K562 (cell line): Measurements from ENCODE around the gene BSN. TPM values are rescaled to one million over a fixed set of nuclear protein-coding genes. Genes with fewer than 3 reads are reported as not detected.

Experiments used
- ARNT ChIP-seq, 2 experiments: fragments of 450-650 bp; IDR thresholded peaks; 2 replicates each; pipeline ENCODE4 v1.6.1; 2016; ENCODE audit warnings: mild to moderate bottlenecking in 1 of 2
- GMEB1 ChIP-seq: fragments of 250-450 bp; sonication (Bioruptor Pico); IDR thresholded peaks from 2 replicates; pipeline ENCODE4 v1.4.0; 2020; ENCODE audit warnings: mild to moderate bottlenecking
- KLF13 ChIP-seq: fragments of 450-650 bp; IDR thresholded peaks from 2 replicates; pipeline ENCODE4 v1.6.1; 2016; ENCODE audit warnings: missing genetic modification characterization, low read depth, mild to moderate bottlenecking, missing compliant biosample characterization, moderate library complexity, borderline replicate concordance
- LARP7 ChIP-seq: fragments of 450-650 bp; IDR thresholded peaks from 2 replicates; pipeline ENCODE4 v1.6.1; 2016
- MAX ChIP-seq: sonication (generic); formaldehyde crosslinking; IDR thresholded peaks from 2 replicates; pipeline ENCODE4 v1.9.0; 2022; ENCODE audit warnings: mild to moderate bottlenecking, missing genetic modification reagents
- MEIS2 ChIP-seq: fragments of 450-650 bp; IDR thresholded peaks from 2 replicates; pipeline ENCODE4 v1.6.1; 2014; ENCODE audit warnings: mild to moderate bottlenecking; ENCODE audit not compliant: partially characterized antibody
- NFATC3 ChIP-seq: fragments of 450-650 bp; IDR thresholded peaks from 2 replicates; pipeline ENCODE4 v1.6.1; 2017; ENCODE audit warnings: mild to moderate bottlenecking
- TAF1 ChIP-seq: IDR thresholded peaks from 2 replicates; pipeline ENCODE4 v1.6.1; 2011; ENCODE audit warnings: mild to moderate bottlenecking, low read length, moderate library complexity; ENCODE audit not compliant: insufficient read depth, control insufficient read depth, severe bottlenecking; ENCODE audit errors: extremely low read depth
- ZBTB7A ChIP-seq: IDR thresholded peaks from 2 replicates; pipeline ENCODE4 v1.6.1; 2011; ENCODE audit warnings: low read depth, mild to moderate bottlenecking, low read length, moderate library complexity, borderline replicate concordance; ENCODE audit not compliant: control insufficient read depth
- ZFP1 ChIP-seq: fragments of 450-650 bp; formaldehyde crosslinking; IDR thresholded peaks from 2 replicates; pipeline ENCODE4 v1.4.0; 2020; ENCODE audit warnings: mild to moderate bottlenecking, mixed read lengths
- ZFP30 ChIP-seq: fragments of 250-450 bp; sonication (Bioruptor Pico); IDR thresholded peaks from 2 replicates; pipeline ENCODE4 v1.8.0; 2022; ENCODE audit warnings: moderate library complexity, mild to moderate bottlenecking, inconsistent platforms, borderline replicate concordance
- ZNF282 ChIP-seq: sonication (generic); formaldehyde crosslinking; IDR thresholded peaks from 2 replicates; pipeline ENCODE4 v1.8.1; 2023; ENCODE audit warnings: missing genetic modification reagents
- polyA plus RNA-seq, 8 experiments: library from polyadenylated mRNA; depleted of rRNA in 4 of 8; stranded (reverse) in 5 of 8; unstranded in 3 of 8; fragments of >200 nt; fragmentation: Nextera tagmentation in 2 of 8; fragmentation: Illumina TruSeq in 1 of 8; extraction: Ambion mirVana in 2 of 8; extraction: Trizol in 1 of 8; gene quantifications; 2 replicates each; pipeline versions ENCODE4 v1.2.1 to v1.2.3, GENCODE V29; 2011 to 2014; ENCODE audit warnings: inconsistent platforms in 1 of 8, missing spikeins in 1 of 8
- total RNA-seq, 7 experiments: library from RNA; depleted of rRNA in 6 of 7; stranded (reverse); fragments of >200 nt in 6 of 7; fragmentation: Illumina TruSeq in 2 of 7; extraction: Trizol in 2 of 7; gene quantifications; 2 replicates each; pipeline versions ENCODE4 v1.2.1 to v1.2.3, GENCODE V29; 2011 to 2021; ENCODE audit warnings: low replicate concordance in 1 of 7

Gene BSN
- total and polyA plus RNA-seq, 9 of the 15 experiments (the other 6 are each of a cell fraction or from before 2014, with no cell fraction given), result 0.03 to 1.5 (median 0.29) TPM

- TF ChIP-seq ZBTB7A (no peak), ZFP1 (no peak), TAF1 (no peak), MEIS2 (no peak), LARP7 (no peak), GMEB1 (CRISPR knock-in tag) (no peak), NFATC3 (no peak), ZNF282 (CRISPR knock-in tag) (no peak), ARNT (IDR thresholded peaks at IDR 0.05) (no peak), KLF13 (tag) (no peak), MAX (CRISPR knock-in tag) (no peak), ZFP30 (CRISPR knock-in tag) (no peak)
Measured at GRCh38 chr3:49552087-49552486, 2.2 kb upstream of the BSN start (continued).
